Natural killer cell (primary cell): ENCODE measurements around the gene SIRPB2. TPM values are rescaled to one million over a fixed set of nuclear protein-coding genes. Genes with fewer than 3 reads are reported as not detected.

Source experiments
- ATAC-seq, 3 donors: fragments of 150-1000 bp in 2 of 3; fragments of 200-7000 bp in 1 of 3; cut with Tn5 transposase; 1 replicate in 1 of 3; 2 replicates in 2 of 3; pipeline ENCODE4 v1.10.0; 2021; ENCODE audit warnings: mild to moderate bottlenecking in 2 of 3, moderate library complexity in 2 of 3
- DNase-seq, 2 donors: peaks; one replicate each; pipeline versions ENCODE4 v3.0.0 to v3.0.0-alpha.2; 2013 to 2021; ENCODE audit warnings: mixed read lengths in 1 of 2
- H3K27ac ChIP-seq: one replicate; pipeline ENCODE4 v1.5.1; 2013; ENCODE audit warnings: mild to moderate bottlenecking, low read length
- H3K27me3 ChIP-seq: one replicate; pipeline ENCODE4 v1.6.1; 2013; ENCODE audit warnings: low read length; ENCODE audit not compliant: control insufficient read depth, insufficient read depth
- H3K36me3 ChIP-seq: one replicate; pipeline ENCODE4 v1.6.1; 2013; ENCODE audit warnings: low read length; ENCODE audit not compliant: control insufficient read depth, insufficient read depth
- H3K4me1 ChIP-seq: one replicate; pipeline ENCODE4 v1.6.1; 2013; ENCODE audit warnings: low read length; ENCODE audit not compliant: control insufficient read depth, insufficient read depth
- H3K4me3 ChIP-seq: one replicate; pipeline ENCODE4 v1.5.1; 2013; ENCODE audit warnings: low read length
- H3K9me3 ChIP-seq: one replicate; pipeline ENCODE4 v1.6.1; 2013; ENCODE audit warnings: low read length; ENCODE audit not compliant: control insufficient read depth, insufficient read depth
- H3K27ac Mint-ChIP-seq, 2 donors: one replicate each; pipeline ENCODE4 v1.8.0; 2022; ENCODE audit warnings: mild to moderate bottlenecking in 2 of 2, mixed read lengths in 2 of 2, moderate library complexity in 1 of 2
- H3K27me3 Mint-ChIP-seq, 2 donors: one replicate each; pipeline ENCODE4 v1.8.0; 2022; ENCODE audit warnings: low read depth in 2 of 2, mixed read lengths in 2 of 2
- H3K36me3 Mint-ChIP-seq: one replicate; pipeline ENCODE4 v1.8.0; 2022; ENCODE audit warnings: mixed read lengths
- H3K4me1 Mint-ChIP-seq, 2 donors: one replicate each; pipeline ENCODE4 v1.8.0; 2022; ENCODE audit warnings: mixed read lengths in 2 of 2
- H3K4me3 Mint-ChIP-seq: one replicate; pipeline ENCODE4 v1.8.0; 2022; ENCODE audit warnings: mild to moderate bottlenecking, moderate library complexity, mixed read lengths
- H3K9me3 Mint-ChIP-seq, 2 donors: one replicate each; pipeline ENCODE4 v1.8.0; 2022; ENCODE audit warnings: mixed read lengths in 2 of 2
- whole genome bisulfite sequencing: methylation state at CpG from one replicate; pipeline ENCODE4 v1.1.7; 2013; ENCODE audit warnings: missing lambda C conversion rate; ENCODE audit not compliant: insufficient coverage; 5-methylcytosine and 5-hydroxymethylcytosine counted together
- intact Hi-C: fragments of 100-400 bp; cut with micrococcal nuclease; formaldehyde crosslinking; loops from one replicate; pipeline ENCODE4 v1.14.2; 2022
- total RNA-seq, 4 donors: library from RNA; stranded (reverse); fragments of 120-200 nt in 1 of 4; gene quantifications; one replicate each; pipeline versions ENCODE4 v1.2.3 to v1.2.4, GENCODE V29; 2013 to 2022
- TF ChIP-seq, protein P1 (sequence below): fragments of 200-600 bp; IDR thresholded peaks from one replicate; pipeline ENCODE4 v1.8.0; 2022; ENCODE audit warnings: antibody characterized with exemption

Gene SIRPB2
- total RNA-seq, 3 donors from 2014 or later (not counting 1 experiment from before 2014, with no cell fraction given), result 1.1 to 2.2 (median 1.5) TPM

DNA sequence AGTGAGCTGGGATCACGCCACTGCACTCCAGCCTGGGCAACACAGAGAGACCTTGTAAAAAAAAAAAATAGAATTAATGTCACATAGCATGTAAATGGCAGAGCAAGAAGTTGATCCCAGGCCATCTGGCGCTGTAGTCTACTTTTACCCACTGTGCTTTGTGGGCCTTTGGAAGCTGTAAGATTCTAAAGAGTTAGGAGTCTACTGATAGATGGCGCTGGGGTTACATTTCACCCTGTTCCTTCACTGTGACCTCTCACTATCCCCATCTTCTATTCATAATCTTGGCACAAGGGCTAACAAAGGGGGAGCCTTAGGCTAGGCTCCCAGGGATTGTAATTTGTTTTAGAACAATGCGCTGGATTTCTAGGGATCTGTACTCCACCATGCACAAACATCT is 41.8 kb upstream of the SIRPB2 start:
- Mint-ChIP-seq H3K36me3 (no peaks in the 10 kb centered on the region), H3K4me1 (no peaks in the 10 kb centered on the region), H3K27ac (no peak overlapping the region), H3K4me3 (no peak overlapping the region), H3K27me3 (peaks cover 9 to 52% of the 10 kb centered on the region in 2 donors), H3K9me3 (no peaks in the 10 kb centered on the region)
- Histone ChIP-seq H3K9me3 (no peaks in the 10 kb centered on the region), H3K36me3 (no peaks in the 10 kb centered on the region), H3K4me1 (peaks cover 13% of the 10 kb centered on the region), H3K27ac (no peak overlapping the region), H3K4me3 (no peak overlapping the region), H3K27me3 (peaks cover 2% of the 10 kb centered on the region)
- intact Hi-C loops, result no loop called here
- ATAC-seq (no peak), DNase-seq (peak in 1 of 2 donors; percentile 44)
- WGBS, result 97% methylated on average over 3 of the region's 4 CpGs
- TF ChIP-seq, protein P1, sequence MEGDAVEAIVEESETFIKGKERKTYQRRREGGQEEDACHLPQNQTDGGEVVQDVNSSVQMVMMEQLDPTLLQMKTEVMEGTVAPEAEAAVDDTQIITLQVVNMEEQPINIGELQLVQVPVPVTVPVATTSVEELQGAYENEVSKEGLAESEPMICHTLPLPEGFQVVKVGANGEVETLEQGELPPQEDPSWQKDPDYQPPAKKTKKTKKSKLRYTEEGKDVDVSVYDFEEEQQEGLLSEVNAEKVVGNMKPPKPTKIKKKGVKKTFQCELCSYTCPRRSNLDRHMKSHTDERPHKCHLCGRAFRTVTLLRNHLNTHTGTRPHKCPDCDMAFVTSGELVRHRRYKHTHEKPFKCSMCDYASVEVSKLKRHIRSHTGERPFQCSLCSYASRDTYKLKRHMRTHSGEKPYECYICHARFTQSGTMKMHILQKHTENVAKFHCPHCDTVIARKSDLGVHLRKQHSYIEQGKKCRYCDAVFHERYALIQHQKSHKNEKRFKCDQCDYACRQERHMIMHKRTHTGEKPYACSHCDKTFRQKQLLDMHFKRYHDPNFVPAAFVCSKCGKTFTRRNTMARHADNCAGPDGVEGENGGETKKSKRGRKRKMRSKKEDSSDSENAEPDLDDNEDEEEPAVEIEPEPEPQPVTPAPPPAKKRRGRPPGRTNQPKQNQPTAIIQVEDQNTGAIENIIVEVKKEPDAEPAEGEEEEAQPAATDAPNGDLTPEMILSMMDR, result no peak

DNA sequence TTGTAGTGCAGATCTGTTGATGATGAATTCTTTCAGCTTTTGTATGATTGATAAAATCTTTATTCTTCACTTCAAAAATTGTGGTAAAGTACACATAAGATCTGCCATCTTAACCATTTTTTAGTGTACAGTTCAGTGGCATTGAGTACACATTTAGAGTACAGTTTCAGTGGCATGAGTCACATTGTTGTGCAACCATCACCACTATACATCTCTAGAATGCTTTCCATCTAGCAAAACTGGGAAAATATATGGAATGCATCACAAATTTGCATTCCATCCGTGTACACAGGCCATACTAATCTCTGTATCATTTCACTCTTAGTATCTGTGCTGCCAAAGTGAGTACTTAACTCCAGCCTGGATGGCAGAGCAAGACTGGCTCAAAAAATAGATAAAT is 37.6 kb upstream of the SIRPB2 start:
- Histone ChIP-seq H3K4me1 (no peaks in the 10 kb centered on the region), H3K27me3 (peaks cover 6% of the 10 kb centered on the region), H3K36me3 (no peaks in the 10 kb centered on the region), H3K27ac (no peak overlapping the region), H3K4me3 (no peak overlapping the region), H3K9me3 (no peaks in the 10 kb centered on the region)
- ATAC-seq (no peak), DNase-seq (no peak)
- Mint-ChIP-seq H3K4me1 (no peaks in the 10 kb centered on the region), H3K9me3 (no peaks in the 10 kb centered on the region), H3K27me3 (peaks cover 13 to 30% of the 10 kb centered on the region in 2 donors), H3K27ac (no peak overlapping the region), H3K4me3 (no peak overlapping the region), H3K36me3 (no peaks in the 10 kb centered on the region)
- intact Hi-C loops, result no loop called here
- TF ChIP-seq, protein P1, result no peak
- 63% methylated on average over 1 of the region's 1 CpG for WGBS

DNA sequence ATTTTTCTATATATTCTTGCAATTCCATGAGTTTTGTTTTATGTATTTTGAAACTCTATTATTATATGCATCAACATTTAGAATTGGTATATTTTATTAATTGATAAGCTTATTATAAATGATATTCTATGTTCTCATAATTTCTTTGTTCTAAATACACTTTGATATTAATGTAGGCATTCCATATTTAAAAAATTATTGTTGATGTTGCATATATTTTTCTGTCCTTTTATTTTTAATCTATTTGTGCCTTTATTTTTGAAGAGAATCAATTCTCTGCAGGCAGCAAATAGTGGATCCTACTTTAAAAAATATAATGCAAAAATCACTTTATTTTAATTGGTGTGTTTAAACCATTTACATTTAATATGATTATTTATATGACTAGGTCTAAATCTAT is 36.7 kb upstream of the SIRPB2 start:
- Histone ChIP-seq H3K27me3 (peaks cover 6% of the 10 kb centered on the region), H3K4me1 (no peaks in the 10 kb centered on the region), H3K4me3 (no peak overlapping the region), H3K36me3 (no peaks in the 10 kb centered on the region), H3K27ac (no peak overlapping the region), H3K9me3 (no peaks in the 10 kb centered on the region)
- Mint-ChIP-seq H3K4me3 (no peak overlapping the region), H3K36me3 (no peaks in the 10 kb centered on the region), H3K4me1 (no peaks in the 10 kb centered on the region), H3K27me3 (peaks cover 13 to 32% of the 10 kb centered on the region in 2 donors), H3K27ac (no peak overlapping the region), H3K9me3 (no peaks in the 10 kb centered on the region)
- intact Hi-C loops, result no loop called here
- no peak for DNase-seq
- TF ChIP-seq, protein P1, result no peak
- no peak for ATAC-seq

DNA sequence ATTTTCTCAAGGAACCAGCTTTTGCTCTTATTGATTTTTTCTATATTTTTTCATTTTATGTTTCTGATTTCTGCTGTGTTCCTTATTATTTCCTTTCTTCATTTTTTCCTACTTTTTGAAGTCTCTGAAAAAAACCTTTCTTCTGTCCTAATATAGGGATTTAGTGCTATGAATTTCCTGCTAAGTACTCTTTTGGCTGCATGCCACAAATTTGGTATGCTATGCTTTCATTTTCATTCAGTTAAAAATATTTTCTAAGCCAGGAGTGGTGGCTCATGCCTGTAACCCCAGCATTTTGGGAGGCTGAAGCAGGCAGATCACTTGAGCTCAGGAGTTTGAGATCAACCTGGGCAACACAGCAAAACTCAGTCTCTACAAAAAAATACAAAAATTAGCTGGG is 35.7 kb upstream of the SIRPB2 start:
- Histone ChIP-seq H3K9me3 (no peaks in the 10 kb centered on the region), H3K27me3 (peaks cover 6% of the 10 kb centered on the region), H3K36me3 (no peaks in the 10 kb centered on the region), H3K27ac (no peak overlapping the region), H3K4me3 (no peak overlapping the region), H3K4me1 (no peaks in the 10 kb centered on the region)
- Mint-ChIP-seq H3K27me3 (peaks cover 19 to 28% of the 10 kb centered on the region in 2 donors), H3K9me3 (no peaks in the 10 kb centered on the region), H3K4me3 (no peak overlapping the region), H3K27ac (no peak overlapping the region), H3K4me1 (no peaks in the 10 kb centered on the region), H3K36me3 (no peaks in the 10 kb centered on the region)
- TF ChIP-seq, protein P1, result no peak
- no peak for ATAC-seq
- intact Hi-C loops, result no loop called here
- no peak for DNase-seq
